ENCODE measurements around the gene NUTF2. TPM values are rescaled to one million over a fixed set of nuclear protein-coding genes. Genes with fewer than 3 reads are reported as not detected.
"Not testable (repeated sequence)": the region's sequence is repeated elsewhere in the genome, so short reads cannot be mapped to it uniquely, and the experiment has no call there.

Gene NUTF2
- total RNA-seq, 1 experiment from 2014 or later, result 217 TPM

GRCh38 chr16:67862623-67863583, 16.2 kb downstream of the NUTF2 start:
- Histone ChIP-seq H3K27ac (ENCODE audit: low read depth, low read length, poor library complexity, severe bottlenecking) (peak overlapping the region; percentile 28), H3K9me3 (ENCODE audit: low read depth, low read length, poor library complexity, severe bottlenecking) (no peaks in the 10 kb centered on the region), H3K4me3 (ENCODE audit: low read depth, low read length, poor library complexity, severe bottlenecking) (no peak overlapping the region), H3K27me3 (replicated peaks; ENCODE audit: insufficient read depth, low read depth, low read length, poor library complexity) (no peaks in the 10 kb centered on the region), H3K4me1 (ENCODE audit: insufficient read depth, low read length, poor library complexity, severe bottlenecking) (no peaks in the 10 kb centered on the region), H3K36me3 (ENCODE audit: insufficient read depth, low read length, poor library complexity, severe bottlenecking) (peaks cover 34% of the 10 kb centered on the region)
- TF ChIP-seq CTCF (conservative IDR thresholded peaks at IDR 0.05; ENCODE audit: low read depth, low read length) (no peak), EZH2 (IDR thresholded peaks at IDR 0.05; ENCODE audit: borderline replicate concordance, low read depth, low read length, poor library complexity, severe bottlenecking) (no peak)
- intact Hi-C loops (cut with micrococcal nuclease; ENCODE audit: unreplicated experiment), result no loop called here
- BruUV-seq (replicated peaks), result no TSS peak
- ChIA-PET CTCF (no interaction called here), POLR2A (ENCODE audit: low non-redundant PET) (no interaction called here)
- DNase-seq (ENCODE audit: low spot score), result no peak

- DNase-seq (ENCODE audit: low spot score); POLR2A ChIA-PET (ENCODE audit: low non-redundant PET); H3K4me1 ChIP-seq (ENCODE audit: insufficient read depth, low read length, poor library complexity, severe bottlenecking); H3K9me3 ChIP-seq (ENCODE audit: low read depth, low read length, poor library complexity, severe bottlenecking); CTCF ChIA-PET; H3K27ac ChIP-seq (ENCODE audit: low read depth, low read length, poor library complexity, severe bottlenecking); H3K4me3 ChIP-seq (ENCODE audit: low read depth, low read length, poor library complexity, severe bottlenecking); H3K27me3 ChIP-seq (replicated peaks; ENCODE audit: insufficient read depth, low read depth, low read length, poor library complexity); intact Hi-C loops (cut with micrococcal nuclease; ENCODE audit: unreplicated experiment); BruUV-seq (replicated peaks): not testable (repeated sequence)
- peaks cover 45% of the 10 kb centered on the region for H3K36me3 ChIP-seq (ENCODE audit: insufficient read depth, low read length, poor library complexity, severe bottlenecking)
These were observed 17.3 kb downstream of the NUTF2 start for GRCh38 chr16:67864044-67864443.

- POLR2A ChIA-PET (ENCODE audit: low non-redundant PET), result no interaction called here
- no peak for DNase-seq (ENCODE audit: low spot score)
- peaks cover 45% of the 10 kb centered on the region for H3K36me3 ChIP-seq (ENCODE audit: insufficient read depth, low read length, poor library complexity, severe bottlenecking)
- H3K4me1 ChIP-seq (ENCODE audit: insufficient read depth, low read length, poor library complexity, severe bottlenecking), result no peaks in the 10 kb centered on the region
- no peak overlapping the region for H3K4me3 ChIP-seq (ENCODE audit: low read depth, low read length, poor library complexity, severe bottlenecking)
- intact Hi-C loops (cut with micrococcal nuclease; ENCODE audit: unreplicated experiment), result no loop called here
- BruUV-seq (replicated peaks), result no TSS peak
- TF ChIP-seq CTCF (conservative IDR thresholded peaks at IDR 0.05; ENCODE audit: low read depth, low read length) (no peak), EZH2 (IDR thresholded peaks at IDR 0.05; ENCODE audit: borderline replicate concordance, low read depth, low read length, poor library complexity, severe bottlenecking) (no peak)
- CTCF ChIA-PET, result no interaction called here
- H3K27me3 ChIP-seq (replicated peaks; ENCODE audit: insufficient read depth, low read depth, low read length, poor library complexity), result no peaks in the 10 kb centered on the region
- H3K27ac ChIP-seq (ENCODE audit: low read depth, low read length, poor library complexity, severe bottlenecking), result no peak overlapping the region
- no peaks in the 10 kb centered on the region for H3K9me3 ChIP-seq (ENCODE audit: low read depth, low read length, poor library complexity, severe bottlenecking)
These were observed 17.9 kb downstream of the NUTF2 start for GRCh38 chr16:67864594-67864993.
